ENCODE measurements around the gene SUSD5.
A peak's percentile ranks its signal among the peaks of the same experiment; 100 is the strongest.
"Not testable (repeated sequence)": the region's sequence is repeated elsewhere in the genome, so short reads cannot be mapped to it uniquely, and the experiment has no call there.

The SUSD5 gene

GRCh38 chr3:33146791-33147445 is 71.7 kb downstream of the SUSD5 start:
- DNase-seq = peak; percentile 41

GRCh38 chr3:33145901-33146580 is 72.6 kb downstream of the SUSD5 start:
- no peak for DNase-seq

- no peak for DNase-seq
Observed at GRCh38 chr3:33145221-33145900, 73.2 kb downstream of the SUSD5 start.

DNA sequence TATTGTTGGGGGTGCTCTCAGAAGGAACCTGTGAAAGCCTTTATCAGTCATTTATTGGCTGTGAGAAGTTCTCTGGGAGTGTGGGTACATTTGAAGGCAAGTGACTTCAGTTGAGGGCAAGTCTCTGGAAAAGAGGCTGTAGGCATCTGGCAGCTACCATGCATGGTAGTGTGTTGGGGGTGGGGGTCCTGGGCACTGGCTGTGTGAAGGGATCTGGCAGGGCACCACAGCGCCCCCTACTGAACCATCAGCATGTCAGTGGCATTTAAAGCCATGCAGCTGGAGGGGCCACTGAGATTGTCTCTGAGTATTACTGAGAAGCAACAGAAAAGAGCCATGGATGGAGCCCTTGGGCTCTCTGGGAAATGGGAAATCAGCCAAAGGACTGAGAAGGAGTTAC is 74.2 kb downstream of the SUSD5 start:
- no peak for DNase-seq

- no peak for DNase-seq
Observed at GRCh38 chr3:33141006-33141405, 77.6 kb downstream of the SUSD5 start.

- no peak for DNase-seq
Observed at GRCh38 chr3:33139996-33140395, 78.6 kb downstream of the SUSD5 start.

GRCh38 chr3:33139006-33139623 is 79.5 kb downstream of the SUSD5 start:
- not testable (repeated sequence) for DNase-seq

DNA sequence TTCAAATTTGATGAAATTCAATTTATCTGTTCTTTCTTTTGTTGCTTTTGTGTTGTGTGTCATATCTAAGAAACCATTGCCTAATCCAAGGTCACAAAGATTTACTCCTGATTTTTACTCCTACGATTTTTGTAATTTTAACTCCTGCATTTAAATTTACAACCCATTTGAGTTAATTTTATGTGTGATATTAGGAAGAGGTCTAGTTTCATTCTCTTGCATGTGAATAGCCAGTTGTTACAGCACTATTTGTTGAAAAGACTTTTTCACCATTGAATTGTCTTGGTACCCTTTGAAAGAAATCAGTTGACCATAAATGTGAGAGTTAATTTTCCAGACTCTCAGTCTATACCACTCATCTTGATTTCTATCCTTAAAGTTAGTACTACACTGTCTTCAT is 80.9 kb downstream of the SUSD5 start:
- no peak for DNase-seq

DNA sequence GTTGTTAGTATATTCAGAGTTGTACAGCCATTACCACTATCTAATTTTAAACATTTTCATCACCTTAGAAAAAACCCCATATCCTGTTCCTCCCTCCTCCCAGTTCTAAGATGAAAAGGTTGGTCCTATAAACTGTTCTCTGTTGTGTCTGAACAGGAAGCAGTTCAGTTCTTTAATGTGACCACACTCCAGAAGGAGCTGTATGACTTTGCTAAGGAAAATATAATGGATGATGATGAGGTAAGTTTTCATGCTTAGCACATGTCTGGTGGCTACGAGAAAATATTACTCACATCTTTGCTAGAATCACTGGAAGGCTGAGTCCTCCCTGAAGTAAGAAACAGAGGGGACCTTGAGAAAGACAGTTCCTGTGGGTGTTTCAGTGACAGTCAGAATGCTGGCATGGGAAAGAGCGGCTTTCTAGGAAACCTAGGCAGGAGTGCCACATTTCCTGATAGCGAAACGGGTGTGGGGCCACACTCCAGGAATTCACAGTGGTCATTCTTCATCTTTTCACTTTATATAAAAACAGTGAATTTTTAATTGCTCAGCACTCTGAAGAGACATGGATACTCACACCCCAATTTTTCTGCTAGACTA is 84.5 kb downstream of the SUSD5 start:
- DNase-seq = no peak

DNA sequence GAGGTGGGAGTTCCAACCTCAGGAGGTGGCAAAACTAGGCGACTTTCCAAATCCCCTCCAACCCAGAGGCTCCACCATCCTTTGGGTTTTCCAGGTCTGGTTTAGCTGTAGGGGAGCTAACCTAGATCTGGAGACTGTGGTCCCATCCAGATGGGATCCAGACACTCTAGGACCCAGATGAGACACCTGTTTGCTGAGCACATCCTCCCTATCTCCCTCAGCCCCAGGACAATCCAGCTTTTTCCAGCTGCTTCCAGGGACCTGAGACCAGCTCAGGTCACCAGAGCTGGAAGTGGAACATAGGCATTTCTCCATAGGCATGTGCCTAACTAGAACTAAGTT is 86.6 kb downstream of the SUSD5 start:
- DNase-seq = no peak

GRCh38 chr3:33131331-33132018 is 87.1 kb downstream of the SUSD5 start:
- peak; percentile 62 for DNase-seq

- DNase-seq = no peak
Observed at GRCh38 chr3:33130144-33130543, 88.5 kb downstream of the SUSD5 start.

GRCh38 chr3:33128706-33129105 is 89.9 kb downstream of the SUSD5 start:
- DNase-seq = peak; percentile 56

DNA sequence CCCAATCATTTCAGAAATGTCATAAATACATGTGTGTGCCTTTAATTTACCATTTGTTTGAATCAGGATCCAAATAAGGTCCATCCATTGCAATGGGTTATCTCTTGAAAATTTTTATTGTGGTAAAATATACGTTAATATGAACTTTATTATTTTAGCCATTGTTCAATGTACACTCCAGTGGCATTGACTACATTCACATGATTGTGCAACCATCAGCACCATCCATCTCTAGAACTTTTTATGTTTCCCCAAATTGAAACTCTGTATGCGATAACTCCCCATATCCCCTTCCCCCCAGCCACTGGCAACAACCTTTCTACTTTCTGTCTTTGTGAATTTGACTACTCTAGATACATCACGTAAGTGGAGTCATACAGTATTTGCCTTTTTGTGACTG is 92.8 kb downstream of the SUSD5 start:
- DNase-seq = no peak

- DNase-seq = no peak
Observed at GRCh38 chr3:33124638-33125037, 94.0 kb downstream of the SUSD5 start.

GRCh38 chr3:33122991-33123390 is 95.6 kb downstream of the SUSD5 start:
- DNase-seq = no peak

GRCh38 chr3:33119891-33120290 is 98.7 kb downstream of the SUSD5 start:
- DNase-seq = no peak

DNA sequence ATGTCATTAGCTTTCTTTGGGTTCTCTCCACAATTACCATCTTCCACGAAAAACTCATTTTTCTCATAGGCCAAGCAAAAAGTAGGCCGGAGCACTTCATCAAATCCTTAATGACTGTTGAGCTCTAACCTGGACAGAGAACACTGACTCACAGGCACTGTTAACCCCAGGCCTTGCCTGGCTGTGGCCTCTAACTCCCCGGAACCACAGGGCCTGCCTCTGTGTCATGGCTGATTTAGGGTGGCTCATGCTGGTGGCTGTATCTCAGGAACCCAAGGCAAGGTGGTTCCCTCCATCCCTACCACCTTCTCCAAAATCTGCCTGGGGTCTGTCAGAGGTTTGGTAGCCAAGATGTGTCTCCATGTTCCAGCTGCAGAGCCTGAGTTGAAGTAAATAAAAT is 101.1 kb downstream of the SUSD5 start:
- DNase-seq = no peak

DNA sequence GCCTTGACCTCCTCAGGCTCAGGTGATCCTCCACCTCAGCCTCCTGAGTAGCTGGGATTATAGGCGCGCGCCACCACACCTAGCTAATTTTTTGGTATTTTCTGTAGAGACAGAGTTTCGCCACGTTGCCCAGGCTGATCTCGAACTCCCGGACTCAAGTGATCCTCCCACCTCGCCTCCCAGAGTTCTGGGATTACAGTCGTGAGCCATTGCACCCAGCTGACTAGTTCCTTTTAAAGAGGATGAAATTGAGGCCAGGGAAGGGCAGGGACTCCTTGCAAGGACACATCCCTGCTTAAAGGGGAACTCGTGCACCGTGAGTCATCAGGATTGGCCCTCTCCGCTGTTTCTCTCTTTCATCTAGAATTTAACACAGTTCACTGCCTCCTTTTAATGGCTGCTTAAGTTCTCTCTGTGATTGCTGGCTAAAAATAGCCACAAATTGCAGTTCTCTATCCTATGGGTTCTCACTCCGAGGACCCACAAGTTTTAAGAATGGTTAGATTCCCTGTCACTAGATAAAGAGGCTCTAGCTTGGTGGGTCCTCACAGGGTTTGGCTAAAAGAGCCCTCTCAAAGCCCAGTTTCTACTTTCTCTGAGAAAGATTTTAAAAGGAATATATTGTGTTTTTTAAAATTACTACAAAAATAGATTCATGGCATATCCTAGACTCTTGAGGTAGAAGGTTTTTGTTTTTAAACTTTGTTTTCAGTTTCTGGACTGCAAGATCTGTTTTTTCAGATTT is 103.4 kb downstream of the SUSD5 start:
- DNase-seq = peak; percentile 93

GRCh38 chr3:33114622-33115023 is 104.0 kb downstream of the SUSD5 start:
- DNase-seq = no peak

GRCh38 chr3:33113772-33114621 is 104.6 kb downstream of the SUSD5 start, which contains the start of gene CRTAP:
CRTAP (plus strand) TSS chr3:33114014; CDS start chr3:33114078, 64 bp downstream.
- peak; percentile 95 for DNase-seq
